Measurements from ENCODE around the gene HHIPL1. TPM values are rescaled to one million over a fixed set of nuclear protein-coding genes. Genes with fewer than 3 reads are reported as not detected.

HHIPL1 gene
- polyA plus RNA-seq, 1 donor = 1.8 TPM

DNA sequence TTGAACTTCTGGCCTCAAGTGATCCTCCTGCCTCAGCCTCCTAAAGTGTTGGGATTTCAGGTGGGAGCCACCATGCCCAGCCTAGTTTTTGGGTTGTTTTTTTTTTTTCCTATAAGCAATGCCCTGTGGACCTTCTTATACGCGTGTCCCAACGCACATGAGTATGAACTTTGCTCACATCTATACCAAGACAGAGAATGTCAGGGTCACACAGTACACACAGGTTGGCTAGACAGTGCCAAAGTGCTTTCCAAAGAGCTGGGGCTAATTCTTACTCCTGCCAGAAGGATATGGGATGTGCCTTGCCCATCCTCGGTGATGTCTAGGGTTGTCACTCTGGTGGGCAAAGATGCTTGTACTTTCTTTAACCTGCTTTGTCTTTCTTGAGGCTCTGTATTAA, 33.3 kb upstream of the HHIPL1 start:
- no peak for DNase-seq (ENCODE audit: low read depth)

DNA sequence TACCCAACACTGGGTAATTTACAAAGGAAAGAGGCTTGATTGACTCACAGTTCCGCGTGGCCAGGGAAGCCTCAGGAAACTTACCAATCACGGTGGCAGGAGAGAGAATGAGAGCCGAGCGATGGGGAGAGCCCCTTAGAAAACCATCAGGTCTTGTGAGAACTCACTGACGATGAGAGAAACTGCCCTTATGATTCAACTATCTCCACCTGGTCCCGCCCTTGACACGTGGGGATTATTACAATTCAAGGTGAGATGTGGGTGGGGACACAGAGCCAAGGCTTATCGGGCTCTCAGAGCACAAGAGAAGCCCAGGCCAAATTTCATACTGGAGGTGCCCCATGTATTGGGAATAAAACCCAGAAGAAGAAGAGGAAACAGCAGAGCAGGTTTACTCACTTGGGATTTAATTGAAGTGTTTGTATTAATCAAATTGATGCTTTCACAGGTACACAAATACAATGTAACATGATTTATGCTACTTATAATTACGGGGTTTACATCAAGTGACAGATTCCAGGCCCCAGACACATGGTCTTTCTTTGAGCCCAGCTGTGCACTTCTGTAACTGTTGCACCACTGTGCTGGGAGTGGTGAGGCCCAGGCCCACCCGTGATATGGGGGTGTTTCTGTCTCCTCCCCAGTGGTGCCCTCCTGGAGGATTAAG, 32.7 kb upstream of the HHIPL1 start:
- DNase-seq (ENCODE audit: low read depth) = no peak

DNA sequence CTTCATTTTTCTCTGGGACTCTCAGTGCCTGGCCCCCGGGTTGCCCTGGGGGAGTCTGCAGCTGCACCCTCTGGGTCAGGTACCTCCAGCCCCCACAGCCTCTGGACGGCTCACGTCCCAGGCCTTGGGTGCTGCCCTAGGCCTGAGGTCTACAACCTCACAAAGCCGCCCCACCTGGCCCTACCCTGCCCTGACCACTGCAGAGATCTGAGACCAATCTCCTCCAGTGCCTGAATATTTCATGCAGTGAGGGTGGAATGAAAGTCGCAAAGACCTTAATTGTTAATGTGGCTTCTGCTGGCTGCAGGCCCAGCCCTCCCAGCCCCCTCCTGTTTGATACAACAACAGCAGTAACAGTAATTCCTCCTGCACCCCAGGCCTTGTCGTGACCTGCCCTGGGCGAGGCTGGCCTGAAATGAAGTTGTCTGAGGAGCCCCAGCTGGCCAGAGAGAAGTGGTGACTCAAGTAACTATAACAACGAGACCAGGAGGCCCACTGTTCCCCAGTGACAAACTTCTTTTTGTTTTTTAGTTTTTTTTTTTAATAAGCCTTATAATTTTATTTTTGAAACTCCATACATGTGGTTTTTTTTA, 32.1 kb upstream of the HHIPL1 start:
- no peak for DNase-seq (ENCODE audit: low read depth)

DNA sequence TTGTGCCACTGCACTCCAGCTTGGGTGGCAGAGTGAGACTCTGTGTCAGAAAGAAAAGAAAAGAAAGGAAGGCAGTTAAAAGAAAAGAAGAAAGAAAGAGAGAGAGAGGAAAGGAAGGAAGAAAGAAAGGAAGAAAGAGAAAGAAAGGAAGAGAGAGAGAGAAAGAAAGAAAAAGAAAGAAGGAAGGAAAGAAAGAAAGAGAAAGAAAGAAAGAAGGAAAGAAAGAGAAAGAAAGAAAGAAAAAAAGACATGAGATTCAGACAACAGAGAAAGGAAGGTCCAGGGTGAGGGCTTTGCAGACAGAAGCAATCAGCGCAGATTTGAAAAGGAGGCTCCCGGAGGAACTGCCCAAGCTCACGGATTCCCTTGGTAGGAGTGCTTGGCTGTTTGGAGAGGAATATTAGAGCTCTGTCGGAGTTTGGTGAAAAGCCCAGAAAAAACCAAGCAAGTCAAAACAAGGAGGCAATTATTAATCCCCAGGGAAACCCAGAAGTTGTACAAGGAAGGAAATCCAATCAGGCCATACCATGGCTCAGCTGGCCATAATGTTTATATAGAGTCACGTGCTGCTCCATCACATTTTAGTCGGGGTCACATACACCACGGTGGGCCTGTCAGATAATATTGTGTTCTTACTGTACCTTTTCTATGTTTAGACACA, 29.3 kb upstream of the HHIPL1 start:
- DNase-seq (ENCODE audit: low read depth) = no peak

DNA sequence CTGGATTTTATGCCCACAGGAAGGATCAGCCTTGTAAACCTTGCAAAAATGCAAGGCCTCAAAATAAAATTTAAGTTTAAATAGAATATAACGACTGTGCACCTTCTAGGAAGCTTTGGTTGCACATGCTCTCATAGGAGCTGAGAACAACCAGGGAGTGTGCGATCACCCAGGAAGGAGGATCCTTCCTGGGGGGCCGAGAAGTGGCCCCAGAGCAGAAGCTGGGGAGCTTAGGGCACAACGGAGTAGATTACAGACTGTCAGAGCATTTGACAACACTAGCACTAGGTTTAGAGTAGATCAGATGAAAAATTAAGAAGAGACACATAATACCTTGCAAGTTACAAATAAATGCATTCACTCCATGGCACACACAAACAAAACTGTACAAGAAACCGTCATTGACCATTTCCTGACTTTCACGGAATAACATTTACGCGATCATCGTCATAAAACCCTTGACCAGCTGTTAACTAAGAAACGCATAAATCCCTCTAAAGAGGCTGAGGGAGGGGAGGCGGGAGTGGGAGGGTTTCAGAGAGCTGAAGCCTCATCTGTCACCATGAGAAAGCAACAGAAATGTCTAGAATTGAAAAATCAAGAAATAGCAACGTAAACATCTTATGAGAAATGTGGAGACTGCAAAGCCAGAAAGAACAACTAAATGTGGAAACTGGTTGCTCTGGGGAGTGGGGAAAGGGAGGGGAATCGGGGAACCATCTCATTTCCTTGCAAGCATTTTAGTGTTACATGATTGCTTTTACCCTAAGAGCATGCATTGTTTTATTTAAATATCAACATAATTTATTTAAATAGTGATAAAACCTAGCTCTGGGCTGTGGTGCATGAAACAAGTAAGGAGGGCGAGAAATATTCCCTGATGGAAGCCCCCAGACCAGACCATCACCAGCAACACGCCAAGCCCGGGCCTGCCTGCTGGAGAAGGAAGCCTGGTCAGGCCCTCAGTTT, 27.8 kb upstream of the HHIPL1 start:
- DNase-seq (ENCODE audit: low read depth) = no peak

DNA sequence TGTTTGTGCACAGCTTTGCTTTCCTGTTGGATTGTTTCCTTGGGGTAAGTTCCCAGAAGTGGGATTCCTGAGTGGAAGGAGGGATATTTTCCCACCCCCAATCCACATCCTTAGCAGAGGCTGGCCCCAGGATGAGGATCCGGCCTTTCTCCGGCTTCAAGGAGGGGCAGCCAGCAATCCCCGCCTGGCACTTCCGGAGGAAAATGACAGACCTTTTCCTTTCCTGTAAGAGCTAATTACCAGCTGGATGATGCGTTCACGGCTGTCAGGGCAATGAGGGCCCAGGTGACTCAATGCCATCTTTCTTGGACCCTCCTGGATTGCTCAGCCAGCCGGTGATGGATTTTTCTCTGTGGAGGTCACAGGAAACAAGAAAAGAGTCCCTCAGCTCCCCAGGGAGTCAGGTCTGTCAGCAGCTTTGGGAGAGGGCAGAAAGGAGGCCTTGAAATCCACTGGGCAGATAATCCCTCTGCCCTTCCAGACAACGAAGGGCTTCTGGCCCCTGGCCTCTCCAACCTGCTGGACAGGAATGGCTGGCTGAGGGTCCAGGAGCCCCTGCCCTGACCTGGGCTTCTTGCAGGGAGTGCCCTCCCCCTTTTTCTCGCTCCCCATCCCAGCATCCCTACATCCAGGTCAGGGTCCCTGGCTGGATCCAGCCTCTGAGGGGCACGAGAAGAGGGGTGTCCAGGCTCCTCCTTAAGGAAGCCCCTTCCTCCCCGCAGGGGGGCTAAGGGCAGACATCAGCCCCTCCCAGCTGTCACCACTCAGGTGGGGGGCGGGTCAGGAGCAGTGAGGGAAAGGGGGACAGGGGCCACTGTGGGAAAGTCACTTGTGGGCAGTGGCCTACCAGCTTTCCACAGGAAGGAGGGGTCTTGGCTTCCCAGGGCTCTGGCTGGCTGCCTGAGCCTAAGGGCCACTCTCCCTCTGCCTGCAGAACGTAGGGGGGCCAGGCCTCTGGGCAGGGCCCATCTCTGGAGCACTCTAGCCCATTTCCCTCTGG, 24.8 kb upstream of the HHIPL1 start:
- no peak for DNase-seq (ENCODE audit: low read depth)

DNA sequence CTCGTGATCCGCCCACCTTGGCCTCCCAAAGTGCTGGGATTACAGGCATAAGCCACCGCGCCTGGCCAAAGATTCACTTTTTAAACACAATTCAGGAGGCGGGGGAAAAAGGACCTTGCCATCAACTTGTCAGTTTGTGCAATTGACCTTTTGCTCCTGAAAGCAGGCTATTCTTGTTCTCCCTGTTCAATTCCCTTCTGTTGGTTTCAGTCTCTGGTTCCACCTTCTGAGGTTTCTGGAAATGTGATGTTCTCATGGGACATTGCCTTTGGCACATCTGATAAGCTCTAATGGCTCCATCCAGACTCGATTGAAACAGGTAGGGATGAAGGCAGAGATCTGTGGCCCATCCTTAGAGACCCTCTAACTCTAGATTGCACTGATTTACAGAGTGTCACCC, 23.0 kb upstream of the HHIPL1 start:
- no peak for DNase-seq (ENCODE audit: low read depth)

DNA sequence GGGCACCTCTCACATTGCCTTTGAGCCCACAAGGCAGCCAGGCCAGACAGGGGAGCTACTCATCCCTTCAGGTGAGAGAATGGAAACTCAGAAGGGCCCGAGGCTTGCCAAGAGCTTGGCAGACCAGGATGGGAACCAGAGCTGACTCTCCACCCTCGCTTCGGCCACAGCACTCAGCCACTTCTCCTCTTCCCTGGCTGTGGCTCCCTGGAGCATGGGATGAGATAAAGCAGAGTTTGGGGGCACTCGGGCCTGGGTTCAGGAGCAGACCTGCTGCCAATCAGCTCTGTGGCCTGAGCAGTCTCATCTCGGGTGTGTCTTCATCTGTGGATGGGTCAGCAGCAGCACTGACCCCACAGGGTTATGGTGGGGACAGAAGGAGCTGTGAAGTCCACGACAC, 20.9 kb upstream of the HHIPL1 start:
- no peak for DNase-seq (ENCODE audit: low read depth)

DNA sequence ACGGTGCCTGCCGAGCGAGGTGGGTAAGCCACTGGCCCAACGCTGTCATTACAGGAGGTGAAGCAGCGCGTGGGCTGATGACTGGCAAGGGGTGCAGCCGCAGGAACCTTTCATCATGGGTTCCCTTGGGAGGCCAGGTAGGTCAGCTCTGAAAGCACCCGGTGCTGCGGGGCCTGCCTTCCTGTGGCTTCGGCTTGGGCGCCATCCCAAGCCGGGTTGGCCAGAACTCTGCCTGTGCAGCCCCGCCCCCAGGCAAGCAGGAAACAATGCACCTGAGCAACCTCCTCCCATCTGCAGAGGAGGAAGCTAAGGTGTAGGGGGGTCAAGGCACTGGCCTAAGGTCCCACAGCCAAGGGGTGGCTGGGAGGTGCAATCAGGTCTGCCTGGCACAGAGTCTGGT, 20.0 kb upstream of the HHIPL1 start:
- no peak for DNase-seq (ENCODE audit: low read depth)

DNA sequence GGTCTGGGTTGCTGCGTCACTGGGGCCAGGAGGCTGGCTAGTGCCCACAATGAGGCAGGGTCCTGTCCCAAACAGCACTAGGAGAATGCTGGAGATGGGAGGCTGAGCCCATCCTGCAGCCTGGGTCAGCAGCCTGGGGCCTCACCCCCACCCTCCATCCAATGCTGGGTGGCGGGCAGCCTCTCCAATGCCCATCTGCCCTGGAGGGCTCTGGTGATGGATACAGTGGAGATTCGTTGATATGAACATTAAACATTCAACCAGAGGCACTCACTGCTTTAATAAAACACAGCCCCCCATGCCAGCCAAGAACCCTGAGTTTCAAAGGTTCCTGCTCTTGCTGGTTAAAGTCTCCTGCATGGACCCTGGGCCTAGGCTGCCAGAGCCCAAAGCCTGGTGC, 19.5 kb upstream of the HHIPL1 start:
- no peak for DNase-seq (ENCODE audit: low read depth)

DNA sequence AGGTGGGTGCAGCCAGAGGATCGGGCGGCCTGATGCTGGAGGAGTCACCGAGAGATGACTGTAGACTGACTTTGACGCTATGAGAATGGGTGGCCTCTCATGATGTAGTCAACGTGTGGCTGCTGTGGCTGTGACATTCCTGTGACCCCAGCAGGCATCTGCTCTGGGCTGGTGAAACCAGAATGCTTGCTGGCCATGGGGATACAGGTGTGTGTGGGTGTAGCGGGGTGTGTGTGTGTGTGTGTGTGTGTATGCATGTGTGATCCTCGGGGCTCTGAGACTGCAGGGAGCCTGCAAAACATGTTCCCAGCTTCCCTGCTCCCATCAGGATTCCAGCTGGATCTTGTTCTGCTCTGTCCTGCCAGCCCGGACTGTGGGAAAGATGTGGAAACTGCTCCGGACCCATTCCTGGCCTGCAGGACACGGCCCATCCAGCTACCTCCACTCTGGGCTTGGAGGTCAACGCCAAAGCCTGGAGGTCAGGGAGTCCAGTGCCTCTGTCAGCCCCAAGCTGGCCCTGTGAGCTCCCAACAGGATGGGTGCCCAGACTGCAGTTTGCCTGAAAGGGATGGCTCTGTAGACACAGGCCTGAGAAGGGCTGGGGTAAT, 18.8 kb upstream of the HHIPL1 start:
- no peak for DNase-seq (ENCODE audit: low read depth)

DNA sequence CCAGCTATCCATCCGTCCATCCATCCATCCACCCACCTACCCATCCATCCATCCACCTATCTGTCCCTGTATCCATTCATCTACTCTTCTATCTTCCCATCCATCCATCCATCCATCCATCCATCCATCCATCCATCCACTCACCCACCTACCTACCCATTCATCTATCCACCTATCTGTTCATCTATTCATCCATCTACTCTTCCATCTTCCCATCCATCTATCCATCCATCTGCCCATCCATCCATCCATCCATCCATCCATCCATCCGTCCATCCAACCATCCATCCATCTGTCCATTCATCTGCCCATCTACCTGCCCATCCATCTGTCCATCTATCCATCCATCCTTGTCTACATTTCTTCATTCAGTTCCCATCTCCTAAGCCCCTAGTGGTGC, 17.8 kb upstream of the HHIPL1 start:
- no peak for DNase-seq (ENCODE audit: low read depth)

DNA sequence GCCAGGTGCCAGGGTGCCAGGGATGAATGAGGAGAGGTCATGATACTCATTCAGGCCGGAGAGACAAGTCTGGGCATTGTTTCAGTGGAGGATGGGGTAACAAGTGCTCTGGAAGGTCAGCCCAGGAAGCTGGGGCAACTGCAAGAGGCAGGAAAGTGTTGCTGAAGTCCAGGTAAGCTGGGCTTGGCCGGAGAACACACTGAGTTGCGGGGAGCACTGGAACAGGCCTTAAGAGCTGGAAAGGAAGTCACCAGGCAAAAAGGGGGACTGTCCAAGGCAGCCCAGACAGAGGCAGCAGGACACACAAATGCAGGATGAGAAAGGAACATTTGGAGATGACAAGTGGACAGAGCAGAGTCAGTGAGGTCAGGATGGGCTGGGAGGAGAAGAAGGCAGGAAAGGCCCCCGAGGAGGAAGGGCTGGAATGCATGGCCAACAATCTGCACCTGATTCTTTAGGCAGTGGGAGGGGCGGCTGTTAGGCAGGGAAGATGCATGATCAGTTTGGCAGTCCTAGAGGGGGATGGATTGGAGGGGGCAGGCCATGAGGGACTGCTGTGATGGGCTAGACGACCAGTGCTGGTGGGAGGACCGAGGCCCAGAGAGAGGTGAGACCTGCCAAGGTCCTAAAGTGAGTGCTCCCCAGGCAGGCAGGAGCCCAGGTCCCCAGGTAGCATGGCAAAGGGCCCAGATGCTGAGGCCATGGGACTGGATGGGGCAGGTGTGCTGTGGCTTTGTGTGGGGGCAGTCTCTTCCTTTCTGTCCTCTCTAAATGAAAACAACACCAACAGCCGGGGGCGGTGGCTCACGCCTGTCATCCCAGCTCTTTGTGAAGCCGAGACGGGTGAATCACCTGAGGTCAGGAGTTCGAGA, 17.2 kb upstream of the HHIPL1 start:
- DNase-seq (ENCODE audit: low read depth) = no peak

DNA sequence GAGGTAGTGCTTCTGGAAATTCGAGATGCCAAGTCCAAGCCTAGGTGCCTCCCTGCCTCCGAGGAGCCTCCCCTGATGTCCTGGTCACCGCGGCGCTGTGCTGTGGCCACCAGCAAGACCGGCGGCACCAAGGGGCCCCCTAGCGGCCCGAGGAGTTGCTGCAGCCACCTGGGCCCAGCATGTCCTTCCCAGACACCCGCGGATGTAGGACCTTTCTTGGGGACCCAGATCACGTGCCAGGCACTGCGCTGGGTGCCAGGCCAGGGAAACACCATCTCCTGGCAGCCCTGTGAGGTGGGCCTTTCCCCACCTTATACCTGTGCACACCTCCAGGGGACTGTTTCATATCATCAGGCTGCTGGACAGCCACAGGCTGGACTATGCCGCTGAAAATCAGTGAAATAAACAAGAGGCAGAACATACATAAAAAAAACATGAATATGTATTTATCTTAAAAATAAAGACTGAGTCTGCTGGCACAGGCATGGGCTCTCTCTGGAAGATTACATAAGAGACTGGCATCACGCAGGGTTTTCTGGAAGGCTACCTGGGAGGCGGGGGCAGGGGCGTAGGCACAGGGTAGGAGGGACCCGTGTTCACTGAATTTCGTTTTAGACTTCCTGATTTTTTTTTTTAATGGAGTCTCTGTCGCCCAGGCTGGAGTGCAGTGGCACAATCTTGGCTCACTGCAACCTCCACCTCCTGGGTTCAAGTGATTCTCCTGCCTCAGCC, 15.9 kb upstream of the HHIPL1 start:
- DNase-seq (ENCODE audit: low read depth) = no peak

DNA sequence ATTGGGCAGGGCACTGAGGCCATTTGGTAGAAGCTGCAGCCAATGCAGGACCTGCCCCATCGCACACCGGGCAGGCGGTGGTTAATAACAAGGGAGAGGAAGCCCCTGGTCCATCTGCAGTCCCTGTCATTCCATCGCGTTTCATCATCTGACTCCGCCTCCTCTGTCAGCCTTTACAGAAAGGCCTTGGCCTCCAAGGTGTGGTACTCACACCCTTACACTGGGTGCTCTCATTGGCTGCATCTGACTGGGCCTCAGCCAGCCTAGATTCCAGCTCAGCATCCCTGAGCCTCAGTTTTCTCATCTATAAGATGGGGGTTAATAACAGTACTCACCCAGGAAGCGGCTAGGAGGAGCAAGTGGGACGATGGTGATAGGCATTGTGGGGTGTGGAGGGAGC, 14.7 kb upstream of the HHIPL1 start:
- no peak for DNase-seq (ENCODE audit: low read depth)

DNA sequence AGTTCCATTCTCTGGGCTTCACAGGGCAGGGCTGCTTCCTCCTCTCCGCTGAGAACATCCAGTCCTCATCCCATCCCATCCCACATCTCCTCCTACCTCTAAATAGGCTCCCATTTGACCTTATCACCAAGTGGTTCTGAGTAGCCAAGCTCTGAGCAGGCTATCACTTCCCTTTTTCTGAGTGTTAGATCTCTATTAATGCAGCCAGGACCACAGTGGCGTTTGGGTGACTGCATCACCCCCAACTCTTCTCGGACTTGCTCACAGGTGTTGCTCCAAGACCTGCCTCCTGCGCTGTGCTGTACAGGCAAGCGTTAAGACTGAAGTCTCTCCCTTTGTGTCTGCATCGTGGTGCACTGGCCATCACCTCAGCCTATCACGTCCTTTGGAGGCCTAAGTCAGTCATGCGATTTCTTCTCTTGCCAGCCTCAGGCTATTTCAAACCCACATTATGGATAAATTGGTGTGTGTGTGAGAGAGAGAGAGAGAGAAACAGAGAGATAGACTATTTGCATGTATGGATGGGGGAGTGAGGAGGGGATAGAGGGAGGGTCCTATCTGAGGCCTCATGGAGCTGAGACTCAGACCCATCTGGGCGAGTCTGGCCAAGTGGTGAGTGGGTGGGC, 12.4 kb upstream of the HHIPL1 start:
- DNase-seq (ENCODE audit: low read depth) = no peak

DNA sequence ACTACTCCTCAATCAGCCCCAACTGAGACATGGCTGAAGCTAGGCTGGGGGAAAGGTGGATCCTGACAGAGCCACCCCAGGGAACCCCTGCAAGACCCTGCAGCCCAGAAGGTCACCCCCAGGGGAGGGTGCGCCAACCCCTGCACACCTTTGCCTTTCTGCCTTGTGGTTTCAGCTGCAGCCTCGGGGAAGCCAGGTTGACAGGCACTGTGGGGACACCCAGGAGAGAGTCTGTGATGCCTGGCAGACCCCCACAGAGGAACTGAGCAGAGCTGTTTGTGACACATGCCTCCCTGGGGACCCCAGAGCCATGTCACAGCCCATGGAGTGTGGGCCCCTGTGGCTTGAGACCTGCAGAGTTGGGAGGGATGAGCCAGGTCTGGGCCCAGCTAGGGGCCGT, 11.8 kb upstream of the HHIPL1 start:
- no peak for DNase-seq (ENCODE audit: low read depth)

DNA sequence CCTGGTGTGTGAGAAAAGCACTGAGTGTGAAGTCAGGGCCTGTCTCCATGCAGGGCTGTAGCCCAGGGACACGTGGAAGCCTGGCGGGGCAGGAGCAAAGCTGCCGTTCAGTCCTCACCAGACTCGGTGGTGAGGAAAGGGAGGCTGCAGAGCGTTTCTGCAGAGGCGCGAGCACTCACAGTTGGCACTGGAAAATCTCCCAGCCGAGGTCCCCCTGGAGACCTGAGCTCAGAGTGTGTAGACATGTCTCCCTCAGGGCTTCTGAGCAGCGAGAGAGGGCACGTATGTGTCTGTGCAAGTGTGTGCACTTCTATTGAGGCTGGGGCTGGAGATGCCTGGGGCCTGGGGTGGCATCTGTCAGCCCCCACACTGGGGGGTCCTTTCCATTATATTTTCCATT, 11.0 kb upstream of the HHIPL1 start:
- no peak for DNase-seq (ENCODE audit: low read depth)

Data from forelimb muscle (tissue), 1 donor.